NB4 (cell line): Measurements from ENCODE around the gene FLT1.

Experiments
- MAX ChIP-seq: IDR thresholded peaks from 2 replicates; pipeline ENCODE4 v1.6.1; 2011; ENCODE audit warnings: low read depth, low read length
- MYC ChIP-seq: IDR thresholded peaks from 2 replicates; pipeline ENCODE4 v1.6.1; 2011; ENCODE audit warnings: low read depth, low read length
- POLR2A ChIP-seq: IDR thresholded peaks from 2 replicates; pipeline ENCODE4 v1.6.1; 2011; ENCODE audit warnings: mild to moderate bottlenecking; ENCODE audit not compliant: insufficient read length; ENCODE audit errors: extremely low read depth
- TF ChIP-seq, protein P1 (sequence below): IDR thresholded peaks from one replicate; pipeline ENCODE4 v1.5.1; 2012; ENCODE audit warnings: low read depth, low read length

- TF ChIP-seq, protein P1, sequence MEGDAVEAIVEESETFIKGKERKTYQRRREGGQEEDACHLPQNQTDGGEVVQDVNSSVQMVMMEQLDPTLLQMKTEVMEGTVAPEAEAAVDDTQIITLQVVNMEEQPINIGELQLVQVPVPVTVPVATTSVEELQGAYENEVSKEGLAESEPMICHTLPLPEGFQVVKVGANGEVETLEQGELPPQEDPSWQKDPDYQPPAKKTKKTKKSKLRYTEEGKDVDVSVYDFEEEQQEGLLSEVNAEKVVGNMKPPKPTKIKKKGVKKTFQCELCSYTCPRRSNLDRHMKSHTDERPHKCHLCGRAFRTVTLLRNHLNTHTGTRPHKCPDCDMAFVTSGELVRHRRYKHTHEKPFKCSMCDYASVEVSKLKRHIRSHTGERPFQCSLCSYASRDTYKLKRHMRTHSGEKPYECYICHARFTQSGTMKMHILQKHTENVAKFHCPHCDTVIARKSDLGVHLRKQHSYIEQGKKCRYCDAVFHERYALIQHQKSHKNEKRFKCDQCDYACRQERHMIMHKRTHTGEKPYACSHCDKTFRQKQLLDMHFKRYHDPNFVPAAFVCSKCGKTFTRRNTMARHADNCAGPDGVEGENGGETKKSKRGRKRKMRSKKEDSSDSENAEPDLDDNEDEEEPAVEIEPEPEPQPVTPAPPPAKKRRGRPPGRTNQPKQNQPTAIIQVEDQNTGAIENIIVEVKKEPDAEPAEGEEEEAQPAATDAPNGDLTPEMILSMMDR: no peak
- TF ChIP-seq POLR2A (no peak), MYC (no peak), MAX (no peak)
Measured at GRCh38 chr13:28409648-28410047, 85.3 kb downstream of the FLT1 start.
